Chondrocyte (in vitro differentiated cells): ENCODE results near the gene FZD8. TPM values are rescaled to one million over a fixed set of nuclear protein-coding genes. Genes with fewer than 3 reads are reported as not detected.

Experiments
- DNase-seq: peaks from one replicate; pipeline ENCODE4 v3.0.0; 2021; ENCODE audit warnings: mixed read lengths, low spot score
- H3K27ac Mint-ChIP-seq: one replicate; pipeline ENCODE4 v1.8.0; 2021; ENCODE audit warnings: mild to moderate bottlenecking, moderate library complexity, mixed read lengths; ENCODE audit not compliant: unreplicated experiment
- H3K27me3 Mint-ChIP-seq: 2 replicates; pipeline ENCODE4 v1.8.0; 2021; ENCODE audit warnings: low read depth, mixed read lengths
- H3K36me3 Mint-ChIP-seq: 2 replicates; pipeline ENCODE4 v1.8.0; 2021; ENCODE audit warnings: low read depth, mixed read lengths
- H3K4me1 Mint-ChIP-seq: 2 replicates; pipeline ENCODE4 v1.8.0; 2021; ENCODE audit warnings: low read depth, mild to moderate bottlenecking, mixed read lengths
- H3K4me3 Mint-ChIP-seq: one replicate; pipeline ENCODE4 v1.8.0; 2021; ENCODE audit warnings: mild to moderate bottlenecking, moderate library complexity, mixed read lengths; ENCODE audit not compliant: unreplicated experiment
- H3K9me3 Mint-ChIP-seq: 2 replicates; pipeline ENCODE4 v1.8.0; 2021; ENCODE audit warnings: low read depth, mixed read lengths
- total RNA-seq: library from RNA; stranded (reverse); gene quantifications from 3 replicates; pipeline ENCODE4 v1.2.1, GENCODE V29; 2021
- TF ChIP-seq, protein P1 (sequence below): fragments of 200-600 bp; sonication (generic); IDR thresholded peaks from 2 replicates; pipeline ENCODE4 v1.5.0; 2021; ENCODE audit warnings: antibody characterized with exemption, mild to moderate bottlenecking, moderate library complexity

FZD8 gene
- total RNA-seq, 1 donor from 2014 or later: 86.9 TPM

DNA sequence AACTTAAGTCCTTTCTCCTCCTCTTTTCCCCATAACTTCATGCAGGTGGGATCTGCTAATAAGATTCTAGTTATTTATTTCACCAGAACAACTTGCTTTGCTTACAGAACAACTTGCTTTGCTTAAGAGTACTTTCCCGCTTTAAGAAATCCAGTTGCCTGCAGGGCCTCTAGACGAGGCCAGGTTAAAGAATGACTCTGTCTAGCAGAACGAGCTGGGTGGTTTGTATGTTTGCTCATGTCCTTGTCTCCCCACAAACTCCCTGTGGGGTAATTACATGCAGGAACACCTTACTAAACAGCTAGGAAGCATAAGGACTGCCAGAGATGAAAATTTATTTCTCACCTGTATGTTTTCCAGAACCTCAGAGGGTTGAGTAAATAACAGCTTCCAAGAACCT lies 8.8 kb upstream of the FZD8 start:
- TF ChIP-seq, protein P1, sequence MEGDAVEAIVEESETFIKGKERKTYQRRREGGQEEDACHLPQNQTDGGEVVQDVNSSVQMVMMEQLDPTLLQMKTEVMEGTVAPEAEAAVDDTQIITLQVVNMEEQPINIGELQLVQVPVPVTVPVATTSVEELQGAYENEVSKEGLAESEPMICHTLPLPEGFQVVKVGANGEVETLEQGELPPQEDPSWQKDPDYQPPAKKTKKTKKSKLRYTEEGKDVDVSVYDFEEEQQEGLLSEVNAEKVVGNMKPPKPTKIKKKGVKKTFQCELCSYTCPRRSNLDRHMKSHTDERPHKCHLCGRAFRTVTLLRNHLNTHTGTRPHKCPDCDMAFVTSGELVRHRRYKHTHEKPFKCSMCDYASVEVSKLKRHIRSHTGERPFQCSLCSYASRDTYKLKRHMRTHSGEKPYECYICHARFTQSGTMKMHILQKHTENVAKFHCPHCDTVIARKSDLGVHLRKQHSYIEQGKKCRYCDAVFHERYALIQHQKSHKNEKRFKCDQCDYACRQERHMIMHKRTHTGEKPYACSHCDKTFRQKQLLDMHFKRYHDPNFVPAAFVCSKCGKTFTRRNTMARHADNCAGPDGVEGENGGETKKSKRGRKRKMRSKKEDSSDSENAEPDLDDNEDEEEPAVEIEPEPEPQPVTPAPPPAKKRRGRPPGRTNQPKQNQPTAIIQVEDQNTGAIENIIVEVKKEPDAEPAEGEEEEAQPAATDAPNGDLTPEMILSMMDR: no peak
- Mint-ChIP-seq H3K4me3 (no peak overlapping the region), H3K36me3 (peaks cover 1% of the 10 kb centered on the region), H3K4me1 (no peaks in the 10 kb centered on the region), H3K9me3 (peaks cover 5% of the 10 kb centered on the region), H3K27ac (no peak overlapping the region), H3K27me3 (no peaks in the 10 kb centered on the region)
- no peak for DNase-seq

DNA sequence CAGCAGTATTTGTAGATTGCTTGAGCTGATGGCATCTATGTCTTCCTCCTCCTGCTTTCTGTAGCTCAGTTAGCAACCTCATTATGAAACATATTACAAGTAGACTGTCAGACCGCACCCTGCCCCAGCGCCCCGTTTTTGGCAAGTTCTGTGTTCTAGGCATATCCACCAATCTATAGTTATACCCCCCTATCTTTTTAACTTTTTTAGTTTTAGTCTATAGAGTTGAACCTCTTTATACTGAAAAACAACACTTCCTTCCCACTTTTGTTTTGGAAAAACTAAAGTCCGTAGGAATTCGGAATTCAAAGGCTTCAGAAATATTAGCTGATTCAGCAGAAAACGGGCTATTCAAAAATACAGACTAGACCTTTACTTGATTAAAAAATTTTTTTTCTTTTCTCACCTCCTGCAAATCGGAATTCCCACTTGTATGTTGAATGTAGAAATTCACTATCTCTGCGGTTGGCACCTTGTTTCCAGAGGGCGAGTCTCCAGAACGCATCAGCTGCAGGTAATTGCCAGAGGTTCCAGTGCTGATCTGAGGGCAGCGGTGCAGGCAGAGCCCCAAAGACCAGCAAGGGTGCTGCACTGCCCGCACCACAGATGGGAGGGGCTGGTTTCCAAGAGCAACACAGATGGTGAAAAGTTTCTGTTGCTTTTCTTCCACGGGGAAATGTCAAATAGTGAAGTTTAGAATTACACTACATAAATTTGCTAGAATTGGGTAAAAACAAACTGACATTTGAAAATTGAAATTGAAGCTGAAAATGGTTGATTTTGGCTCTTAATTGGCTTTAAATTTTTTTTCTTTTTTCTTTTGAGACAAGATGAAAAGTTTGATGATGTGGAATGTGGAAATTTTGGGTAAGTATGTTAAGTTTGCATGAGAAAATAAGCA lies 2.2 kb upstream of the FZD8 start:
- Mint-ChIP-seq H3K9me3 (peaks cover 5% of the 10 kb centered on the region), H3K4me3 (peak overlapping the region; percentile 82), H3K36me3 (peaks cover 8% of the 10 kb centered on the region), H3K27me3 (no peaks in the 10 kb centered on the region), H3K4me1 (peaks cover 18% of the 10 kb centered on the region), H3K27ac (peak overlapping the region; percentile 89)
- TF ChIP-seq, protein P1: no peak
- DNase-seq: no peak

DNA sequence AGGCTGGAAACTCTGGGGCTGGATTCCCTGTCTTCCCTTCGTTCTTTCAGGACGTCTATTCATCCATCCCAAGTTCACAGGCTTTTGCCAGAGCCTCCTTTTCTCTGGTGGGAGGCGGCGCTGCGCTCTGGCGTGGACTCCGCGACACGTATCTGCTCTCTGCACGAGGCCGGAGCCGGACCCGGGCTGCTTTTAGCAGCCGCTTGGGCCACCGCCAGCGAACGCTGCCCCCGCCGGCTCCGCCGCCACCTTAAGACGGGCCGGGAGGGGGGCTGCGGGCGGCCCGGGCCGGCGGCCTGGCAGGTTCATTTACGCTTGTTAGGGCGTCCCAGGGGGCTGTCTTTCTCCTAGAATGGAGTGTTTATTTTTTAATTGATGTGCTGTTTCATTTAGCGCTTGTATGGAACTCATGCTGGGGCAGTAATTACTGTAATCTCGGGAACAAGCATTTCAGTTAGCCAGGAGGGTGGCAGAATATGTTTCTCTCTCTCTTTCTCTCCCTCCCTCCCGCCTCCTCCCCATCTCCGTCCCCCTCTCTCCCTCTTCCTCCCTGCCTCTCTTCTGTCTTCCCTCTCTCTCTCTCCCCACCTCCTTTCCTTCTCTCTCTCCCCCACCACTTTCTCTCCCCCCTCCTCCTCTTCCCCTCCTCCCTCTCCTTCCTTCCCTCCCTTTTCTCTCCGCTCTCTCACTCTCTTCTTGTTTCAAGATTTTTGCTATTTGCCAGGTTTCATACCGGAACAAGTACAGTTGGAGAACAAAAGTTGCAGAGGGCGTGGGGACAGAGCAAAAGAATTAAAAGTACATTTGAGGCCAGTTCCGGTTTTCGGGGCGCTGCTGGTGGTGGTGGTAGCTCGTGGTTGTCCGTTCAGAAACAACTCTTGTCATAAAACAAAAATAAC lies 1.3 kb upstream of the FZD8 start:
- H3K27ac Mint-ChIP-seq: peak overlapping the region; percentile 89
- no peak for DNase-seq

DNA sequence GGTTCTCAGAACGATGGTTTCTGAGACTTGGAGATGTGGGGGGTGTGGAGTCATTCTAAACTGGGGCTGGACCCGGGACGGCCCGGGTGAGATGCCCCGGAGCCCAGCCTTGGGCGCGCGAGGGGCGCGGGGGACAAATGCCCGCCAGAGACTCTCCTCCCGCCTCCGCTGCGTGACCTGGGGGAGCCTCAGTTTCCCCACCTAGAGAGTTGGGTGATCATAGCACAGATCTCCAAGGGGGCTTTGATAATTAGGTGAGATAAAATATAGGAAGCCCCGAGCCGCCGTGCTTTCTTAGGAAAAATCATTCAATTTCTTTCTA lies 658 bp upstream of the FZD8 start:
- Mint-ChIP-seq H3K4me3 (peak overlapping the region; percentile 82), H3K27ac (peak overlapping the region; percentile 89), H3K9me3 (peaks cover 5% of the 10 kb centered on the region), H3K27me3 (no peaks in the 10 kb centered on the region), H3K36me3 (peaks cover 16% of the 10 kb centered on the region), H3K4me1 (peaks cover 29% of the 10 kb centered on the region)
- no peak for DNase-seq
- TF ChIP-seq, protein P1: peak; percentile 22

More for the DNA sequence above, 1.3 kb upstream of the FZD8 start:
- Mint-ChIP-seq H3K36me3 (peaks cover 12% of the 10 kb centered on the region), H3K4me3 (peak overlapping the region; percentile 82), H3K27me3 (no peaks in the 10 kb centered on the region), H3K9me3 (peaks cover 5% of the 10 kb centered on the region), H3K4me1 (peaks cover 23% of the 10 kb centered on the region)
- TF ChIP-seq, protein P1: no peak

DNA sequence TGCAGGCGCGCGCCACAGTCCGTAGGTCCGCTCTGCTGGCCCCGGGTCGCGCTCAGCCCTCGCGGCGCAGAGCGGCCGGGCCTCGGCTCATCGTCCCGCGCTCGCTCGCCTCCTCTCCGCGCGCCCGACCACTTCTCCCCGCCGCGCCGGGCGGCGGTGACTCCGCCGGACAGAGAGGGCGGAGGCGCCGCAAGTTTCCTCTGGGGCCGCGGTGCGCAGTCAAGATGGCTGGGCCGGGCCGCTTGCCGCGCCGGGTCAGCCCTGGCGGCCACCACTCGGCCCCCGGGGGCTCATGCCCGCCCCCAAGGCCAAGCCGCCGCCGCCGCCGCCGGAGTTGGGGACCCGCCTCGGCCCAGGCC lies 441 bp downstream of the FZD8 start:
- DNase-seq: no peak
- H3K9me3 Mint-ChIP-seq: no peaks in the 10 kb centered on the region
- H3K36me3 Mint-ChIP-seq: peaks cover 14% of the 10 kb centered on the region
- TF ChIP-seq, protein P1: no peak
- peaks cover 40% of the 10 kb centered on the region for H3K4me1 Mint-ChIP-seq
- H3K4me3 Mint-ChIP-seq: peak overlapping the region; percentile 82
- no peaks in the 10 kb centered on the region for H3K27me3 Mint-ChIP-seq
- H3K27ac Mint-ChIP-seq: no peak overlapping the region
